Measurements from ENCODE around the gene ARHGAP6.

Gene ARHGAP6

GRCh38 chrX:11670316-11670715, 4.6 kb upstream of the ARHGAP6 start:
- TF ChIP-seq POLR2A (IDR thresholded peaks at IDR 0.05; ENCODE audit: extremely low read depth, insufficient read length) = no peak
- TF ChIP-seq, protein P1, sequence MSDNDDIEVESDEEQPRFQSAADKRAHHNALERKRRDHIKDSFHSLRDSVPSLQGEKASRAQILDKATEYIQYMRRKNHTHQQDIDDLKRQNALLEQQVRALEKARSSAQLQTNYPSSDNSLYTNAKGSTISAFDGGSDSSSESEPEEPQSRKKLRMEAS (IDR thresholded peaks at IDR 0.05; ENCODE audit: low read depth, low read length) = no peak
- TF ChIP-seq, protein P2, sequence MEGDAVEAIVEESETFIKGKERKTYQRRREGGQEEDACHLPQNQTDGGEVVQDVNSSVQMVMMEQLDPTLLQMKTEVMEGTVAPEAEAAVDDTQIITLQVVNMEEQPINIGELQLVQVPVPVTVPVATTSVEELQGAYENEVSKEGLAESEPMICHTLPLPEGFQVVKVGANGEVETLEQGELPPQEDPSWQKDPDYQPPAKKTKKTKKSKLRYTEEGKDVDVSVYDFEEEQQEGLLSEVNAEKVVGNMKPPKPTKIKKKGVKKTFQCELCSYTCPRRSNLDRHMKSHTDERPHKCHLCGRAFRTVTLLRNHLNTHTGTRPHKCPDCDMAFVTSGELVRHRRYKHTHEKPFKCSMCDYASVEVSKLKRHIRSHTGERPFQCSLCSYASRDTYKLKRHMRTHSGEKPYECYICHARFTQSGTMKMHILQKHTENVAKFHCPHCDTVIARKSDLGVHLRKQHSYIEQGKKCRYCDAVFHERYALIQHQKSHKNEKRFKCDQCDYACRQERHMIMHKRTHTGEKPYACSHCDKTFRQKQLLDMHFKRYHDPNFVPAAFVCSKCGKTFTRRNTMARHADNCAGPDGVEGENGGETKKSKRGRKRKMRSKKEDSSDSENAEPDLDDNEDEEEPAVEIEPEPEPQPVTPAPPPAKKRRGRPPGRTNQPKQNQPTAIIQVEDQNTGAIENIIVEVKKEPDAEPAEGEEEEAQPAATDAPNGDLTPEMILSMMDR (IDR thresholded peaks at IDR 0.05; ENCODE audit: low read depth, low read length) = no peak
- no peak overlapping the region for H3K4me3 ChIP-seq (ENCODE audit: low read depth, low read length)
- DNase-seq (ENCODE audit: low read depth) = no peak

DNA sequence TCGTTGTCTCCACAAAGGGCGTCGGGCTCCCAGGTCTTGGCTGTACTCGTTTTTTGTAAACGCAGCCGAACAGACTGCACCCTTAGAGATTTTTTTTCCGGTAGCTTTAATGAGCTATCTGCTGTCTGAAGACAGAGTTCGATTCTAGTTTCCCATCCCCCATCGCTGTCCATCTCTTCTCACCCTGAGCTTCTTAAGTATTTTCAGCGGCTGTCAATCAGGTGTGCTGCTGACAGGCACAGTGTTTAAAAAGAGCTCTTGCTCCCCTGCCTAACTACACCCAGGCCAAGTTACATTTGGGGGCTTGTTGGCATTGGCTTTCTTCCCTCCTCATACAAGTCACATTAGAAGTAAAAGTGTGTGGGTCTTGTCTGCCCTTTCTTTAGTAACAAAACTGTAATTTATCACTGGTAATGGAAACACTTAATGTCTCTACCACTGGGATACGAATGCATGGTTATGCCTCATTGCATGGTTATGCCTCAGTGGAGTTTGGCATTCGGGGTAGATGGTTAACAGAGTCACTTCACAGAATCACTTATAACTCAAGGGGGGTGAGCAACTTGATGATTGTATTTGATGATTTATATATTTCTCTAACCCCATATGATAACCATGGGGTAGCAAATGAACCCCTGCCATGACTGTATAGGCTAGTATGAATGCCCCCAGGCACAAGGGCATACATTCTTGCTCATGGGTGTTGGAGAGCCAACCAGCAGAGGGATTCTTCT, 1.4 kb upstream of the ARHGAP6 start:
- H3K4me3 ChIP-seq (ENCODE audit: low read depth, low read length) = no peak overlapping the region
- no peak for DNase-seq (ENCODE audit: low read depth)
- TF ChIP-seq, protein P1 (IDR thresholded peaks at IDR 0.05; ENCODE audit: low read depth, low read length) = no peak
- TF ChIP-seq, protein P2 (IDR thresholded peaks at IDR 0.05; ENCODE audit: low read depth, low read length) = no peak
- no peak for TF ChIP-seq MYC (IDR thresholded peaks at IDR 0.05; ENCODE audit: low read depth, low read length)
- no peak for TF ChIP-seq POLR2A (IDR thresholded peaks at IDR 0.05; ENCODE audit: extremely low read depth, insufficient read length)

- DNase-seq (ENCODE audit: low read depth) = no peak
- TF ChIP-seq MYC (IDR thresholded peaks at IDR 0.05; ENCODE audit: low read depth, low read length) = no peak
- TF ChIP-seq, protein P1 (IDR thresholded peaks at IDR 0.05; ENCODE audit: low read depth, low read length) = no peak
- TF ChIP-seq, protein P2 (IDR thresholded peaks at IDR 0.05; ENCODE audit: low read depth, low read length) = no peak
- no peak for TF ChIP-seq POLR2A (IDR thresholded peaks at IDR 0.05; ENCODE audit: extremely low read depth, insufficient read length)
- no peak overlapping the region for H3K4me3 ChIP-seq (ENCODE audit: low read depth, low read length)
Measured at GRCh38 chrX:11666164-11666563, 444 bp upstream of the ARHGAP6 start.

GRCh38 chrX:11664211-11665167, 1.2 kb downstream of the ARHGAP6 start:
- no peak overlapping the region for H3K4me3 ChIP-seq (ENCODE audit: low read depth, low read length)
- DNase-seq (ENCODE audit: low read depth) = no peak
- TF ChIP-seq MYC (IDR thresholded peaks at IDR 0.05; ENCODE audit: low read depth, low read length) = no peak
- TF ChIP-seq, protein P2 (IDR thresholded peaks at IDR 0.05; ENCODE audit: low read depth, low read length) = no peak
- TF ChIP-seq, protein P1 (IDR thresholded peaks at IDR 0.05; ENCODE audit: low read depth, low read length) = no peak
- TF ChIP-seq POLR2A (IDR thresholded peaks at IDR 0.05; ENCODE audit: extremely low read depth, insufficient read length) = no peak

DNA sequence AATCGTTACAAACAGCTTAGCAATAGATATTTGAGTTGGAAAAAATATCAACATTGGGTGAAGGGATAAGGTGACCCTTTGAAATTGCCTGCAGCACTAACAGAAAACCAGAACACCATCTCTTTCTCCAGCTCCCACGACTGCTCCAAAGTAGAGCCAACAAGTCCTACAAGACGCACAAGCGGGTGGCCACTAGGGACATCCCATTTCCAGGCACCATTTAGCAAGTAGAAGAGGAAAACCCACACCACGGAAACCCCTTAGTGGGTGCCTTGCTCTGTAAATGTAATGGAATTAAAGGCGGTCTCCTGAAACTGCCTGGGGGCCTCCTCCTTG, 1.9 kb downstream of the ARHGAP6 start:
- TF ChIP-seq, protein P2 (IDR thresholded peaks at IDR 0.05; ENCODE audit: low read depth, low read length) = no peak
- no peak for TF ChIP-seq MYC (IDR thresholded peaks at IDR 0.05; ENCODE audit: low read depth, low read length)
- TF ChIP-seq, protein P1 (IDR thresholded peaks at IDR 0.05; ENCODE audit: low read depth, low read length) = no peak
- no peak for TF ChIP-seq POLR2A (IDR thresholded peaks at IDR 0.05; ENCODE audit: extremely low read depth, insufficient read length)
- H3K4me3 ChIP-seq (ENCODE audit: low read depth, low read length) = no peak overlapping the region
- DNase-seq (ENCODE audit: low read depth) = no peak
